H9 (cell line): ENCODE results near the gene BIRC6. TPM values are rescaled to one million over a fixed set of nuclear protein-coding genes. Genes with fewer than 3 reads are reported as not detected.
"Not testable (repeated sequence)": the region's sequence is repeated elsewhere in the genome, so short reads cannot be mapped to it uniquely, and the experiment has no call there.

Experiments used
- DNase-seq: peaks from one replicate; pipeline ENCODE4 v3.0.0-alpha.2; 2017
- H2AFZ ChIP-seq: one replicate; pipeline ENCODE4 v1.6.1; 2013; ENCODE audit warnings: mild to moderate bottlenecking, low read length, control low read depth, moderate library complexity
- H2AK5ac ChIP-seq: 2 replicates; pipeline ENCODE4 v1.6.1; 2013; ENCODE audit warnings: low read length, control low read depth, mixed read lengths; ENCODE audit not compliant: insufficient read length
- H2BK120ac ChIP-seq: one replicate; pipeline ENCODE4 v1.6.1; 2013; ENCODE audit warnings: low read depth, mild to moderate bottlenecking, low read length, control low read depth, inconsistent platforms; ENCODE audit not compliant: poor library complexity, severe bottlenecking
- H2BK12ac ChIP-seq: 2 replicates; pipeline ENCODE4 v1.6.1; 2013; ENCODE audit warnings: low read length, control low read depth, mixed read lengths, low read depth; ENCODE audit not compliant: insufficient read length
- H2BK15ac ChIP-seq: 2 replicates; pipeline ENCODE4 v1.6.1; 2013; ENCODE audit warnings: low read depth, low read length, control low read depth
- H2BK20ac ChIP-seq: one replicate; pipeline ENCODE4 v1.6.1; 2013; ENCODE audit warnings: low read depth, mild to moderate bottlenecking, low read length, control low read depth, inconsistent platforms; ENCODE audit not compliant: poor library complexity, severe bottlenecking
- H2BK5ac ChIP-seq: 2 replicates; pipeline ENCODE4 v1.6.1; 2013; ENCODE audit warnings: low read length, control low read depth, mixed read lengths; ENCODE audit not compliant: insufficient read length
- H3K14ac ChIP-seq: 2 replicates; pipeline ENCODE4 v1.6.1; 2013; ENCODE audit warnings: low read length, control low read depth; ENCODE audit not compliant: insufficient read depth
- H3K18ac ChIP-seq: 2 replicates; pipeline ENCODE4 v1.6.1; 2013; ENCODE audit warnings: low read depth, mild to moderate bottlenecking, mixed read lengths, low read length, control low read depth; ENCODE audit not compliant: insufficient read length
- H3K23ac ChIP-seq: 2 replicates; pipeline ENCODE4 v1.6.1; 2013; ENCODE audit warnings: low read length, control low read depth, mixed read lengths, low read depth; ENCODE audit not compliant: insufficient read length
- H3K23me2 ChIP-seq: 2 replicates; pipeline ENCODE4 v1.6.1; 2013; ENCODE audit warnings: low read depth, mild to moderate bottlenecking, mixed read lengths, low read length, control low read depth; ENCODE audit not compliant: insufficient read length, poor library complexity, severe bottlenecking
- H3K27ac ChIP-seq: 2 replicates; pipeline ENCODE4 v1.5.1; 2013; ENCODE audit warnings: low read length, control low read depth, mixed read lengths, low read depth; ENCODE audit not compliant: insufficient read length
- H3K27me3 ChIP-seq: 2 replicates; pipeline ENCODE4 v1.6.1; 2013; ENCODE audit warnings: low read length, control low read depth, inconsistent platforms; ENCODE audit not compliant: insufficient read depth
- H3K4ac ChIP-seq: 2 replicates; pipeline ENCODE4 v1.6.1; 2013; ENCODE audit warnings: low read depth, mild to moderate bottlenecking, control low read depth, inconsistent platforms, low read length, moderate library complexity
- H3K4me1 ChIP-seq: 2 replicates; pipeline ENCODE4 v1.6.1; 2013; ENCODE audit warnings: low read length, control low read depth, inconsistent platforms; ENCODE audit not compliant: insufficient read depth
- H3K4me2 ChIP-seq: 2 replicates; pipeline ENCODE4 v1.6.1; 2013; ENCODE audit warnings: low read length, control low read depth, mixed read lengths; ENCODE audit not compliant: insufficient read length, insufficient read depth
- H3K56ac ChIP-seq: 2 replicates; pipeline ENCODE4 v1.6.1; 2013; ENCODE audit warnings: low read depth, mild to moderate bottlenecking, mixed read lengths, low read length, control low read depth; ENCODE audit not compliant: insufficient read length
- H3K79me1 ChIP-seq: 2 replicates; pipeline ENCODE4 v1.6.1; 2013; ENCODE audit warnings: low read depth, mild to moderate bottlenecking, moderate library complexity, low read length, control low read depth, inconsistent platforms; ENCODE audit not compliant: insufficient read depth, poor library complexity, severe bottlenecking
- H3K79me2 ChIP-seq: 2 replicates; pipeline ENCODE4 v1.6.1; 2013; ENCODE audit warnings: low read length, control low read depth, inconsistent platforms; ENCODE audit not compliant: insufficient read depth
- H3K9ac ChIP-seq: 2 replicates; pipeline ENCODE4 v1.6.1; 2013; ENCODE audit warnings: low read length, control low read depth, mixed read lengths; ENCODE audit not compliant: insufficient read length; ENCODE audit errors: extremely low read depth
- H3K9me3 ChIP-seq: one replicate; pipeline ENCODE4 v1.6.1; 2013; ENCODE audit warnings: low read depth, low read length, inconsistent platforms; ENCODE audit not compliant: control insufficient read depth
- H3T11ph ChIP-seq: one replicate; pipeline ENCODE4 v1.6.1; 2013; ENCODE audit warnings: mild to moderate bottlenecking, low read length, control low read depth, inconsistent platforms
- H4K20me1 ChIP-seq: one replicate; pipeline ENCODE4 v1.6.1; 2013; ENCODE audit not compliant: control insufficient read depth, insufficient read length, insufficient read depth
- H4K5ac ChIP-seq: 2 replicates; pipeline ENCODE4 v1.6.1; 2013; ENCODE audit warnings: low read depth, mild to moderate bottlenecking, mixed read lengths, low read length, control low read depth; ENCODE audit not compliant: insufficient read length
- H4K8ac ChIP-seq: replicated peaks from 2 replicates; pipeline ENCODE4 v1.6.1; 2013; ENCODE audit warnings: low read length, control low read depth, mixed read lengths, low read depth; ENCODE audit not compliant: insufficient read length
- H4K91ac ChIP-seq: 2 replicates; pipeline ENCODE4 v1.6.1; 2013; ENCODE audit warnings: low read depth, mild to moderate bottlenecking, moderate library complexity, mixed read lengths, low read length, control low read depth; ENCODE audit not compliant: insufficient read length
- H3K27ac Mint-ChIP-seq, 3 experiments: 2 replicates in 2 of 3; 3 replicates in 1 of 3; pipeline ENCODE4 v1.8.0; 2020 to 2021; ENCODE audit warnings: mixed read lengths in 3 of 3, mild to moderate bottlenecking in 1 of 3, moderate library complexity in 1 of 3
- H3K27me3 Mint-ChIP-seq: 2 replicates; pipeline ENCODE4 v1.8.0; 2021; ENCODE audit warnings: low read depth, mild to moderate bottlenecking, moderate library complexity, mixed read lengths
- H3K36me3 Mint-ChIP-seq, 3 experiments: 2 replicates in 2 of 3; 3 replicates in 1 of 3; pipeline ENCODE4 v1.8.0; 2020 to 2021; ENCODE audit warnings: low read depth in 3 of 3, mixed read lengths in 3 of 3; ENCODE audit not compliant: insufficient read depth in 1 of 3
- H3K4me1 Mint-ChIP-seq, 2 experiments: 2 replicates each; pipeline ENCODE4 v1.8.0; 2020; ENCODE audit warnings: mixed read lengths in 2 of 2
- H3K4me3 Mint-ChIP-seq, 2 experiments: 2 replicates in 1 of 2; 3 replicates in 1 of 2; pipeline ENCODE4 v1.8.0; 2020 to 2021; ENCODE audit warnings: mild to moderate bottlenecking in 2 of 2, mixed read lengths in 2 of 2, moderate library complexity in 1 of 2
- H3K9me3 Mint-ChIP-seq, 2 experiments: 2 replicates in 1 of 2; 3 replicates in 1 of 2; pipeline ENCODE4 v1.8.0; 2020; ENCODE audit warnings: mild to moderate bottlenecking in 2 of 2, mixed read lengths in 2 of 2, moderate library complexity in 1 of 2
- WGBS: extraction: QIAGEN DNeasy Blood & Tissue Kit; methylation state at CpG from one replicate; pipeline ENCODE4 v1.1.7; 2013; ENCODE audit warnings: missing lambda C conversion rate, low lambda C conversion rate, mixed read lengths; ENCODE audit not compliant: insufficient read length; ENCODE audit errors: extremely low coverage; 5-methylcytosine and 5-hydroxymethylcytosine counted together
- total RNA-seq: library from RNA; stranded (reverse); gene quantifications from 2 replicates; pipeline ENCODE4 v1.2.1, GENCODE V29; 2021
- TF ChIP-seq, protein P1 (sequence below): fragments of 200-600 bp; sonication (generic); conservative IDR thresholded peaks from 3 replicates; pipeline ENCODE4 v1.8.0; 2021; ENCODE audit warnings: antibody characterized with exemption, mild to moderate bottlenecking

BIRC6 gene
- total RNA-seq, 1 experiment from 2014 or later = 78.8 TPM

DNA sequence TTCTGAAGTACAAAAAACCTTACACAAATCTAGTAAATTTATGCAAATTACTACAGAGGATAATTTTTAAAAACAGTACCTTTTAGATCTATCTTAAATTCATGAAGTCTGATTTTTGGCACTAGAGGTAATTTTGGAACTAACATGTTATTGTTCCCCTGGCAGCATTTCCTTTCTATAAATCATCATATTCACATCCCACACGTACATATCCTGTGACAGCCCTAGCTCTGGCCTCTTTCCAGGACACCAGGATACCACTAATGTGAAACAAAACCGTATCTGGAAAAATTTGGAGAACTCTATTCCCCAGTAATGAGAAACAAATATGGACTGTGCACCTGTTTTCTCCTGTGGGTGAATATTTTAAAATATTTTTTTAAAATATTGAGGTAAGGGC, 14.0 kb upstream of the BIRC6 start:
- Histone ChIP-seq H3T11ph (no peak overlapping the region), H2AK5ac (no peak overlapping the region), H3K9ac (no peak overlapping the region), H4K5ac (no peak overlapping the region), H4K8ac (no peak overlapping the region), H3K18ac (no peak overlapping the region), H3K79me2 (no peaks in the 10 kb centered on the region), H2BK12ac (no peak overlapping the region), H2BK120ac (no peak overlapping the region), H3K23me2 (no peaks in the 10 kb centered on the region), H3K27me3 (no peaks in the 10 kb centered on the region), H2BK15ac (no peak overlapping the region), H4K20me1 (no peaks in the 10 kb centered on the region), H2BK20ac (no peak overlapping the region), H4K91ac (no peak overlapping the region), H3K4me1 (no peaks in the 10 kb centered on the region), H2BK5ac (no peak overlapping the region), H3K4me2 (no peak overlapping the region), H3K79me1 (no peaks in the 10 kb centered on the region), H2AFZ (no peak overlapping the region), H3K4ac (no peak overlapping the region), H3K9me3 (no peaks in the 10 kb centered on the region), H3K56ac (no peak overlapping the region), H3K23ac (no peak overlapping the region), H3K14ac (no peak overlapping the region), H3K27ac (no peak overlapping the region)
- no peak for DNase-seq
- no peaks in the 10 kb centered on the region for H3K27me3 Mint-ChIP-seq
- no CpG with 5 or more reads among the region's 2 CpGs for WGBS
- H3K27ac Mint-ChIP-seq = no peak overlapping the region
- no peaks in the 10 kb centered on the region for H3K4me1 Mint-ChIP-seq
- no peaks in the 10 kb centered on the region for H3K36me3 Mint-ChIP-seq
- no peak overlapping the region for H3K4me3 Mint-ChIP-seq
- no peaks in the 10 kb centered on the region for H3K9me3 Mint-ChIP-seq
- TF ChIP-seq, protein P1, sequence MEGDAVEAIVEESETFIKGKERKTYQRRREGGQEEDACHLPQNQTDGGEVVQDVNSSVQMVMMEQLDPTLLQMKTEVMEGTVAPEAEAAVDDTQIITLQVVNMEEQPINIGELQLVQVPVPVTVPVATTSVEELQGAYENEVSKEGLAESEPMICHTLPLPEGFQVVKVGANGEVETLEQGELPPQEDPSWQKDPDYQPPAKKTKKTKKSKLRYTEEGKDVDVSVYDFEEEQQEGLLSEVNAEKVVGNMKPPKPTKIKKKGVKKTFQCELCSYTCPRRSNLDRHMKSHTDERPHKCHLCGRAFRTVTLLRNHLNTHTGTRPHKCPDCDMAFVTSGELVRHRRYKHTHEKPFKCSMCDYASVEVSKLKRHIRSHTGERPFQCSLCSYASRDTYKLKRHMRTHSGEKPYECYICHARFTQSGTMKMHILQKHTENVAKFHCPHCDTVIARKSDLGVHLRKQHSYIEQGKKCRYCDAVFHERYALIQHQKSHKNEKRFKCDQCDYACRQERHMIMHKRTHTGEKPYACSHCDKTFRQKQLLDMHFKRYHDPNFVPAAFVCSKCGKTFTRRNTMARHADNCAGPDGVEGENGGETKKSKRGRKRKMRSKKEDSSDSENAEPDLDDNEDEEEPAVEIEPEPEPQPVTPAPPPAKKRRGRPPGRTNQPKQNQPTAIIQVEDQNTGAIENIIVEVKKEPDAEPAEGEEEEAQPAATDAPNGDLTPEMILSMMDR = no peak

GRCh38 chr2:32350797-32351196, 6.0 kb upstream of the BIRC6 start:
- H3K18ac ChIP-seq, H3K27me3 Mint-ChIP-seq, H3K36me3 Mint-ChIP-seq, H3K9me3 Mint-ChIP-seq, H2BK20ac ChIP-seq, H3K4ac ChIP-seq, H3K4me1 Mint-ChIP-seq, H2BK120ac ChIP-seq, H3K9me3 ChIP-seq, H3K4me3 Mint-ChIP-seq, H3K27me3 ChIP-seq, H2BK12ac ChIP-seq, H2BK5ac ChIP-seq, H3K4me1 ChIP-seq, H3K27ac ChIP-seq, H3K79me1 ChIP-seq, H4K91ac ChIP-seq, H3T11ph ChIP-seq, H3K27ac Mint-ChIP-seq, H3K9ac ChIP-seq, H2AFZ ChIP-seq, H3K23ac ChIP-seq, DNase-seq, H4K5ac ChIP-seq, H3K4me2 ChIP-seq, H4K8ac ChIP-seq, H3K79me2 ChIP-seq, H3K14ac ChIP-seq, H2BK15ac ChIP-seq, H2AK5ac ChIP-seq, H4K20me1 ChIP-seq, H3K56ac ChIP-seq, H3K23me2 ChIP-seq: not testable (repeated sequence)
- WGBS = no CpG with 5 or more reads among the region's 3 CpGs
